ENCODE data around the gene MAJIN.

The MAJIN gene

DNA sequence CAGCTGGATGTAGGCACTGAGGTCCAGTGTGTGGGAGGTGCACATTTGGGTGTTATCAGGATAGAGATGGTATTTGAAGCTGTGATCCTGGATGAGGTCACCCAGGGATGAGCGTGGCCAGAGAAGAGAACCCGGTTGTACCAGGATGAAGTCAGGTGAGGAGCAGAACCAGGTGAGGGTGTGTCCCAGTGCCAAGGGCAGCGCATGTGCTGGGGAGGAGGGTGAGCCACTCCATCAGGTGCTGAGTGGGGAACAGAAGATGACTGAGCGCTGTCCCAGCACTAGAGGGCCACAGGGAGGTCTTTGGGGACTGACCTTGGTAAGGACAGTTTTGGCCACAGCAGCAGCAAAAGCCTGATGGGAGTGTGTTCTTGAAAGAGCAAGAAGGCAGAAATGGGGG lies 44.8 kb upstream of the MAJIN start:
- TF ChIP-seq, protein P1, sequence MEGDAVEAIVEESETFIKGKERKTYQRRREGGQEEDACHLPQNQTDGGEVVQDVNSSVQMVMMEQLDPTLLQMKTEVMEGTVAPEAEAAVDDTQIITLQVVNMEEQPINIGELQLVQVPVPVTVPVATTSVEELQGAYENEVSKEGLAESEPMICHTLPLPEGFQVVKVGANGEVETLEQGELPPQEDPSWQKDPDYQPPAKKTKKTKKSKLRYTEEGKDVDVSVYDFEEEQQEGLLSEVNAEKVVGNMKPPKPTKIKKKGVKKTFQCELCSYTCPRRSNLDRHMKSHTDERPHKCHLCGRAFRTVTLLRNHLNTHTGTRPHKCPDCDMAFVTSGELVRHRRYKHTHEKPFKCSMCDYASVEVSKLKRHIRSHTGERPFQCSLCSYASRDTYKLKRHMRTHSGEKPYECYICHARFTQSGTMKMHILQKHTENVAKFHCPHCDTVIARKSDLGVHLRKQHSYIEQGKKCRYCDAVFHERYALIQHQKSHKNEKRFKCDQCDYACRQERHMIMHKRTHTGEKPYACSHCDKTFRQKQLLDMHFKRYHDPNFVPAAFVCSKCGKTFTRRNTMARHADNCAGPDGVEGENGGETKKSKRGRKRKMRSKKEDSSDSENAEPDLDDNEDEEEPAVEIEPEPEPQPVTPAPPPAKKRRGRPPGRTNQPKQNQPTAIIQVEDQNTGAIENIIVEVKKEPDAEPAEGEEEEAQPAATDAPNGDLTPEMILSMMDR (IDR thresholded peaks at IDR 0.05; ENCODE audit: insufficient read depth, low read length, poor library complexity, severe bottlenecking): peak; percentile 25
- H3K4me3 ChIP-seq (replicated peaks; ENCODE audit: low read depth, low read length): no peak overlapping the region
- peaks cover 11% of the 10 kb centered on the region for H3K36me3 ChIP-seq (ENCODE audit: control insufficient read depth, insufficient read depth, low read length)
- no peak for DNase-seq (ENCODE audit: extremely low read depth, insufficient read length)
- no peaks in the 10 kb centered on the region for H3K27me3 ChIP-seq (replicated peaks; ENCODE audit: control insufficient read depth, insufficient read depth, low read length)

DNA sequence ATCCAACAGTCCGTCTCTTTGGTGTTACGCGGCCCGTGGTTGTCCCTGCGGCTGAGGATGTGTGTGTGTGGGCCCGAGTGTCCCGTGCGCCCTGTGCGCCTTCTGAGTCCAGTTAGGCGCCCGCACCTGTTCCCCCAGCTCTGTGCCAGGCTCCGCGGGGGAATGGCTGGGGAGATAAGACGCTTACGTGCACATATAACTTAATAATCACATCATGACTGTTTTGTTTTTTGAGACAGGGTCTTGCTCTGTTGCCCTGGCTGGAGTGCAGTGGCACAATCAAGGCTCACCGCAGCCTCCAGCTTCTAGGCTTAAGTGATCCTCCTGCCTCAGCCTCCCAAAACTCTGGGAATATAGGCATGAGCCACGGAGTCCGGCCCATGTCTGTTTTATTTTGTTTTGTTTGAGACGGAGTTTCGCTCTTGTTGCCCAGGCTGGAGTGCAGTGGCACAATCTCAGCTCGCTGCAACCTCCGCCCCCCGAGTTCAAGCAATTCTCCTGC lies 42.9 kb upstream of the MAJIN start:
- no peak for DNase-seq (ENCODE audit: extremely low read depth, insufficient read length)
- Histone ChIP-seq H3K4me3 (replicated peaks; ENCODE audit: low read depth, low read length) (peak overlapping the region; percentile 77), H3K27me3 (replicated peaks; ENCODE audit: control insufficient read depth, insufficient read depth, low read length) (no peaks in the 10 kb centered on the region), H3K36me3 (ENCODE audit: control insufficient read depth, insufficient read depth, low read length) (peaks cover 4% of the 10 kb centered on the region)
- TF ChIP-seq, protein P1 (IDR thresholded peaks at IDR 0.05; ENCODE audit: insufficient read depth, low read length, poor library complexity, severe bottlenecking): no peak

DNA sequence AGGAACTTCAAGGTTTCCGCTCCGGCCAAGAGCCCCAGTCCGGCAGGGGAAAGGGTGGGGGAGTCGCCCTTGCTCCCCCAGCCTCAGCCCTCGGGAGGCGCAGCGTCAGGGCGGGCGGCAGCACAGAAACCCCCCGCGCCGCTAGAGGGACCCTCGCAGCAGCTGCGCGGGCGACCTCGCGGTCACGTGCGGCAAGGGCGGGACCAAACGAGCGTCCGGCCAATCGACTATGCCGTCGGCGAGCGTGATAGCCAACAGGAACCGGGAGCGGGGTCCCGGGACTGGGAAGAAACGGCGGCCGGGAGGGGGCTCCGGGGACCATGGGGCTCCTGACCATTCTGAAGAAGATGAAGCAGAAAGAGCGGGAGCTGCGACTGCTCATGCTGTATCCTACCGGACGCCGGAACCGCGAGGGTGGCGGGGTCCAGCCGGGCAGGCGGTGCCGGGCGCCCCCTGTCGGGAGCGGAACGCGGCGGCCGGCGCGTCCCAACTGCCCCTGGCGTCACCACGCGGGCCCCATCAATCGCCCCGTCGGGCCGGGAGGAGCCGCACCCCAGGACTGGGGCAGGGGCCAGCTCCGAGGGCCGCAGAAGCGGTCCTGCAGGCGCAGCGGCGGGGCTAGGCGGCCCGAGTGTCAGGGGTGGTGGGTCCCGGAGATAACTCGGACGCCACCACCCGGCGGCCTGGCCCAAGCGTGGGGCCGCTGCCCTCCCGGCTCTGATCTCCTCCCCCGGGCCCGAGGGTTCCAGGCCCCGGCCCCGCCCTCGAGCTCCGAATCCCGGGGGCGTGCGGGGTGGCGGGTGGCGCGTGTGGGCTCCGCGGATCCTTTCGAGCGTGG lies 42.2 kb upstream of the MAJIN start, which contains the start of gene ARL2:
Gene ARL2, plus strand, starts transcription at position 273 of the 838 bp plus-strand sequence. Its CDS starts 48 bp downstream, at position 321.
- H3K4me3 ChIP-seq (replicated peaks; ENCODE audit: low read depth, low read length): peak within 1 kb of the TSS; percentile 77
- no peaks in the 10 kb centered on the region for H3K27me3 ChIP-seq (replicated peaks; ENCODE audit: control insufficient read depth, insufficient read depth, low read length)
- TF ChIP-seq, protein P1 (IDR thresholded peaks at IDR 0.05; ENCODE audit: insufficient read depth, low read length, poor library complexity, severe bottlenecking): peak; percentile 56
- peaks cover 4% of the 10 kb centered on the region for H3K36me3 ChIP-seq (ENCODE audit: control insufficient read depth, insufficient read depth, low read length)
- peak; percentile 95 for DNase-seq (ENCODE audit: extremely low read depth, insufficient read length)

DNA sequence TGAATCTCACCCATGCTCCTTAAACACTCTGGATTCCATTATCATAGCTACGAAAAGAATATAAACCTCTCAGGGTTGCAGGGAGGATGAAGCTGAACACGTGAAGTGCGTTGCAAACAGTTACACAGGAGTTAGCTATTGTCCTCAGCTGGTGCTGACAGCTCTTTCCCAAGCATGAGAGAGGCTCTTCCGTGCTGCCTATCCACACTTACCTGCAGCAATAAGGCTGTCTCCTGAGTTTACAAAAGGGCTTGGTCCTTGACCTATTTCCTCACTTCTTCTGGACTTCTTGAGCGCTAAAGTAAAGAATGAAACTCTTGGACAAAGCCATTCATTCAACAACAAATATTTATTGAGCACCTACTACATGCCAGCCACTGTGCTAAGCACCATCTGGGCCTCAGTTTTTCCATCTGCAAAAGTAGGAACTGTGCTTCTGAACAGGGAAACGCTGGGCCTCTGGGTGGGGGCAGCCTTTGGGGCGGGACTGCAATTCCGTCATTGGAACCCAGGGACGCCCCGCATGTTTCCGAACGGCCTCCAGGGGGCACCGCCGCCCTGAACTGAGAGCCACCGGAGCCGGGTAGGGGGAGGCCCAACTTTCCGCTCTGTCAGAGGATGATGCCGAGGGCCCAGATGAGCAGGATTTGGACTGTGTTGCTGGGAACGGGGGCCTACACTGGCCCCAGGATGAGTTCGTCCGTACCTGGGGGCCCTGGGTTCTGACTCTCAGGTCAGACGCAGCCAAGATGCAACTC lies 41.4 kb upstream of the MAJIN start:
- H3K4me3 ChIP-seq (replicated peaks; ENCODE audit: low read depth, low read length): peak overlapping the region; percentile 77
- TF ChIP-seq, protein P1 (IDR thresholded peaks at IDR 0.05; ENCODE audit: insufficient read depth, low read length, poor library complexity, severe bottlenecking): peak; percentile 87
- no peaks in the 10 kb centered on the region; the same call in none of the 2 replicates for H3K36me3 ChIP-seq (ENCODE audit: control insufficient read depth, insufficient read depth, low read length)
- no peaks in the 10 kb centered on the region for H3K27me3 ChIP-seq (replicated peaks; ENCODE audit: control insufficient read depth, insufficient read depth, low read length)
- peak; percentile 88 for DNase-seq (ENCODE audit: extremely low read depth, insufficient read length)

DNA sequence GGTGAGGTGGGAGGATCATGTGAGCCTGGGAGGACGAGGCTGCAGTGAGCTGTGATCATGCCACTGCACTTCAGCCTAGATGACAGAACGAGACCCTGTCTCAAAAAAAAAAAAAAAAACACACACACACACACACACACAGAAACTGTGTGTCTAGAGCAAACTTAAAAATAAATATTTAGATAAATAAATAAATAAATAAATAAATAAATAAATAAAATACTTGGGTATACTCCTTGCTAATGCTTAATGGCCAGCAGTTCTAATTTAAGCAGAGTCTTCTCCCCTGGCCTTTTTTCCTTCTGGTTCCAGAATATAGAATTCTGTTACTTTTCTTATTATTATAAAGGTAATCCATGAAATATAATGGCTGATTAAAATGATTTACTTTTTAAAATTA lies 37.0 kb upstream of the MAJIN start:
- TF ChIP-seq, protein P1 (IDR thresholded peaks at IDR 0.05; ENCODE audit: insufficient read depth, low read length, poor library complexity, severe bottlenecking): no peak
- Histone ChIP-seq H3K36me3 (ENCODE audit: control insufficient read depth, insufficient read depth, low read length) (no peaks in the 10 kb centered on the region), H3K27me3 (replicated peaks; ENCODE audit: control insufficient read depth, insufficient read depth, low read length) (no peaks in the 10 kb centered on the region), H3K4me3 (replicated peaks; ENCODE audit: low read depth, low read length) (no peak overlapping the region)
- no peak for DNase-seq (ENCODE audit: extremely low read depth, insufficient read length)

Data from GM06990 (cell line).